DND-41 (cell line): ENCODE measurements around the gene NEMF.

Experiments
- EZH2 ChIP-seq: IDR thresholded peaks from 3 replicates; pipeline ENCODE4 v1.6.1; 2012; ENCODE audit warnings: borderline replicate concordance, low read depth, mild to moderate bottlenecking, moderate library complexity, low read length, inconsistent platforms; ENCODE audit not compliant: severe bottlenecking
- TF ChIP-seq, protein P1 (sequence below): IDR thresholded peaks from 2 replicates; pipeline ENCODE4 v1.5.1; 2012; ENCODE audit warnings: borderline replicate concordance, low read length, moderate library complexity, mild to moderate bottlenecking; ENCODE audit not compliant: poor library complexity, severe bottlenecking; ENCODE audit errors: extremely low read depth

DNA sequence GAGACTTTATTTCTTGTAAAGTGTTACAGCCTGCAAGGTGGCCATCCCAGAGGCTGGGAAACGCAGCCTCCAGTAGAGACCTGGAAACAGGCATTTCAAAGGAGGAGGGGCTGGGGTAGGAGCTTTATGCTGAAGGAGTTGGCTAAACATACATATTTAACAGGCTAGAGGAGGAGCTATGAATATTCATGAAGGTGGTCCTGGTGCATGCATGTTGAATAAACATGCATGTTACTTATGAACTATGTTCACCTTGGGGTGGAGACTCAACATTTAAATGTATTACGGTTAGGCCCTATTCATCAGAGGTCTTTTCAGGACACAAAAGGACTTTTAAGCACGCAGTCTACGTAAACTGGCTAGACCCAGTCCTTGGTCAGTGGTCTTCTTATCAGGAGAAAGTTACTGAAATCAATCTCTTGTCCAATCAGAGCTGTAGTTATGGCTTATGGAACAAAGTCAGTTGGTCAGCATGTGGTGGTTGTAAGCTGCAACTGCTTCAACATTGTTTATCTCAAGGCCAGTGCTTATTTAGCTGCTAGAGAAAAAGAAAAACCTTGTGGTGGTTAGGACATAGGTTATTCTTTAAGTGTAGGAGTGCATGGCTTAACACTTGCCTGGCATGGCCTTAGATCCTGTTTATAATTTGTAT lies 28.9 kb upstream of the NEMF start:
- TF ChIP-seq, protein P1, sequence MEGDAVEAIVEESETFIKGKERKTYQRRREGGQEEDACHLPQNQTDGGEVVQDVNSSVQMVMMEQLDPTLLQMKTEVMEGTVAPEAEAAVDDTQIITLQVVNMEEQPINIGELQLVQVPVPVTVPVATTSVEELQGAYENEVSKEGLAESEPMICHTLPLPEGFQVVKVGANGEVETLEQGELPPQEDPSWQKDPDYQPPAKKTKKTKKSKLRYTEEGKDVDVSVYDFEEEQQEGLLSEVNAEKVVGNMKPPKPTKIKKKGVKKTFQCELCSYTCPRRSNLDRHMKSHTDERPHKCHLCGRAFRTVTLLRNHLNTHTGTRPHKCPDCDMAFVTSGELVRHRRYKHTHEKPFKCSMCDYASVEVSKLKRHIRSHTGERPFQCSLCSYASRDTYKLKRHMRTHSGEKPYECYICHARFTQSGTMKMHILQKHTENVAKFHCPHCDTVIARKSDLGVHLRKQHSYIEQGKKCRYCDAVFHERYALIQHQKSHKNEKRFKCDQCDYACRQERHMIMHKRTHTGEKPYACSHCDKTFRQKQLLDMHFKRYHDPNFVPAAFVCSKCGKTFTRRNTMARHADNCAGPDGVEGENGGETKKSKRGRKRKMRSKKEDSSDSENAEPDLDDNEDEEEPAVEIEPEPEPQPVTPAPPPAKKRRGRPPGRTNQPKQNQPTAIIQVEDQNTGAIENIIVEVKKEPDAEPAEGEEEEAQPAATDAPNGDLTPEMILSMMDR: no peak
- no peak for TF ChIP-seq EZH2
